Hepatic stellate cell (primary cell): ENCODE results near the gene FASN.
"Not testable (repeated sequence)": the region's sequence is repeated elsewhere in the genome, so short reads cannot be mapped to it uniquely, and the experiment has no call there.

Experiments
- DNase-seq: peaks from one replicate; pipeline ENCODE4 v3.0.0; 2011; ENCODE audit warnings: low spot score

FASN gene

DNA sequence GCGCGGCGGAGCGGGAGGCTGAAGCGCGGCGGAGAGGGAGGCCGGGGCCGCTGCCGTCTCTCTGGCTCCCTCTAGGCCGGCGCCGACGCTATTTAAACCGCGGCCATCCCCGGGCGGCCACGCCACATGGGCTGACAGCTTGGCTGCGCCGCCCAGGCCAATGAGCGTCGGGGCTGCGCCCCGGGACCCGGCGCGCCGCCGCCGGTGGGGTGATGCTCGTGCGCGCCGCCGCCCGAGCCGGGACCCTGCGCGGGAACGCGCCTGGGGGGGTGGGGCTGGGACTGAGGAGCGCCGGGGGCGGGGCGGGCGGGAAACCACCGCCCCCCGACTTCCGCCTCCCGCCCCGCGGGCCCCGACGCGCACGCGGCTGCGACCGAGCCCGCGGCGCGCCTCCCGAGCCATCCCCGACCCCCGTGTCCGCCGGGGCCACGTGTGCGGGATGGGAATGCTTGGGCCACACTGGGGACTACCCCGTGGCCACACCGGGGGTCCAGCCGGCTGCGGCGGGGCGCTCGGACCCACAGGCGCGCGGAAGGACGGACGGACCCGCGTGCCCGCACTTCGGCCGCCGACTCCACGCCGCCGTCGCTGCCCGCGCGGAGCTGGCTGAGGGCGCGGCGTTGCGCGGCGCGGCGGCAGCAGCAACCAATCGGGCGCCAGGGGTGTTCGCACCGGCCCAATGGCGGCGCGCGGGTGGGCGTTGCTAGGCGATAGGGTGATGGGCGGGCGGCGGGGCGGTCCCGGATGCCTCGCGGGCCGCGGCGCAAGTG is at the start of gene FASN:
Gene FASN, minus strand, starts transcription at position 68 of the 770 bp plus-strand sequence. CDS start 1,791 bp downstream, outside the sequence.
- peak; percentile 100 for DNase-seq

DNA sequence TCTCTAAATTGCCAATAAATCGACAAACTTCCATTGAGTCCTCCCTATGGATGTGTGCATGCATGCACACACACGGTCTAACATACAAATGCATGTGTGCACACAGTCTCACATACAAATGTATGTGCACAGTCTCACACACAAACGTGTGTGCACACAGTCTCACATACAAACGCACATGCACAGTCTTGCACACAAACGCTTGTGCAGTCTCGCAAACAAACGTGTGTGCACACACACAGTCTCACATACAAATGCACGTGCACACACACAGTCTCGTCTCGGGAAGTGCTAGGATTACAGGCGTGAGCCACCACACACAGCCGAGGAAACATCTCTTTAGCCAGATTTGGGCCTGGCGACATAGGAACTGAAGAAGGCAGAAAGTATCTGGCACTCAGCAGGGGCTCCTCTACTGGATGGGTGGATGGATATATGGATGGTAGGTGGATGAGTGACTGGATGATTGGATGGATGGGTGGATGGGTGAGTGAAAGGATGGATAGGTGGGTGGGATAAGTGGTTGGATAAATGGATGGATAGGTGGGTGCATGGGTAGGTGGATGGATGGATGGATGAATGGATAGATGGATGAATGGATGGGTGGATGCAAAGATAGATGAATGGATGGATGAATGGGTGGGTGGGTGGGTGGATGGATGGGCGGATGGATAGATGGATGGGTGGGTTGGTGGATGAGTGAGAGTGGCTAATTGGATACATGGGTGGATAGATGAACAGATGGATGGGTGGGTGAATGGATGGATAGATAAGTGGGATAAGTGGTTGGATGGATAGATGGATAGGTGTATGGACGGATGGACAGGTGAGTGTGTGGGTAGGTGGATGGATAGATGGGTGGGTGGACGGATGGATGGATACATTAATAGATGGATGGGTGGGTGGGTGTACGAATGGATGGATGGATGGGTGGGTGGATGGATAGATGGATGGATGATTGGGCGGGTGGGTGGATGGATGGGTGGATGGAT is 48.9 kb upstream of the FASN start:
- no peak for DNase-seq

DNA sequence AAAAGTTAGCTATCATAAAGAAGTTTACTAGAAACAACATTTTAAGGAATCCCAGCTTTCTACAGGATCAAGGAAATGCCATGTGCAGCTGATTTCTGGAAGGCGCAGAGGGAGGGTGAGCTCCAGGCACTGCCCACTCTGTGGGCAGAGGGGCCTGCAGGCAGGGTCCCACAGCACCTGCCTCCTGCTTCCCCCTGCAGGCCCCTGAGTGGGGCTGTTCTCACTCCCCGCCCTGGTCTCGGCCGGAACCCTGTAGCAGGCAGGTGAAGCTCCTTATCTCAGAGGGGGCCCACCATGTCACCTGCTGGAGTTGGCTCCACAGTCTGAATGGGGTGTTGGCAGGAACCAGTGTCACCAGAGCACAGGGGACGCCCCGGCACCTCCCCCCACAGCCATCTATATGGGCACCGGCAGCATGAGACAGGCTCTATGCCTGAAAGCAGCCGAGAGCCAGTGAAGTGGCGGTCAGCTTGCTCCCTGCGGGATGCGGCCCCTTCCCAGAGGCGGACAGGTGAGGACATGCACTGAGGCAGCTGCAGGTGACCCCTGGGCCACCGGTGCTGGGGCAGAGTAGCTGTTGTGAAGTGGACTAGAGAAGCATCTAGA is 47.6 kb upstream of the FASN start:
- no peak for DNase-seq

DNA sequence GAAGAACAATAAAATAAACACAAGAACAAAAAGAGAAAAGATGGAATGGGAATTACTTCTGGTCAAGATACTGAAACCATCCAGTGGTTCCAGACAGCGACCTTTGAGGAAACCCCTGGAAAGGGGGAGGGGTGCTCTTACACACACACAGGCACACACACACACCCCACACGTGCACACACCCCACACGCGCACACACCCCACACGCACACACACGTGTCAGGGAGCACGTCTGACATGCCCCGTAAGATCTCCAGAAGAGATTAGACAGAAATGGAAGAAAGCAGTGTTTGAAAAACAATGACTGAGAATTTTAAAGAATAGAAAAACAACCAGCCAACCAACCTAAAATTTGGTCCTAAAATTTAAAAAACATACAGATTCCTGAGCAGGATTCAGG is 45.3 kb upstream of the FASN start:
- DNase-seq, result no peak

DNA sequence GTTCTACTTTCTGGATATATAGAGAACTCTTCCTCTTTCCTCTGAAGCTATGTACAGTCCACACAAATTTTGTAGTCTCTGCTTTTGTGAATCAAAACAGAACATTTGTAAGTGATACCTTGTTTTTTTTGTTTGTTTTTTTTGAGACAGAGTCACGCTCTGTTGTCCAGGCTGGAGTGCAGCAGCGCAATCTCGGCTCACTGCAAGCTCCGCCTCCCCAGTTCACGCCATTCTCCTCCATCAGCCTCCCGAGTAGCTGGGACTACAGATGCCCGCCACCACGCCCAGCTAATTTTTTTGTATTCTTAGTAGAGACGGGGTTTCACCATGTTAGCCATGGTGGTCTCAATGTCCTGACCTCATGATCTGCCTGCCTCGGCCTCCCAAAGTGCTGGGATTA is 41.9 kb upstream of the FASN start:
- DNase-seq, result not testable (repeated sequence)

DNA sequence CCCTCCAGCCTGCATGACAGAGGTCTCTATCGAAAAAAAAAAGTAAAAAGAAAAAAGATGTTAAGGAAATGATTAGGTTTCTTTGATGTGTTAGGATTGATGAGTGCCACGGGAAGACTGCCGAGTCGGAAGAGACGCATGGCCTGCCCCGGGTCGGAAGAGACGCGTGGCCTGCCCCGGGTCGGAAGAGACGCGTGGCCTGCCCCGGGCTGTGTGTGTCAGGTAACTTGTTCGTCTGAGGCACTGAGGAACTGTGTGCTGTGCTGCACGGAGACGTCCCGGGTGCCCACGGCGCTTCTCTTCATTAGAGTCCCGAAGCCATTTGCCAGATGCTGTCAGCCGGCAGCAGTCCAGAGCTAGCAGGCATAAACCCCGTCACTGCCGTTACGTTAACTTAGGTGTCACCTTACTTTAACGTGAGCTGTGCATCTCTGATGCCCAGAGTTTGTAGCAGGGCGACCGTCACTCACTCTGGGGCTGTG is 40.5 kb upstream of the FASN start:
- DNase-seq, result no peak

DNA sequence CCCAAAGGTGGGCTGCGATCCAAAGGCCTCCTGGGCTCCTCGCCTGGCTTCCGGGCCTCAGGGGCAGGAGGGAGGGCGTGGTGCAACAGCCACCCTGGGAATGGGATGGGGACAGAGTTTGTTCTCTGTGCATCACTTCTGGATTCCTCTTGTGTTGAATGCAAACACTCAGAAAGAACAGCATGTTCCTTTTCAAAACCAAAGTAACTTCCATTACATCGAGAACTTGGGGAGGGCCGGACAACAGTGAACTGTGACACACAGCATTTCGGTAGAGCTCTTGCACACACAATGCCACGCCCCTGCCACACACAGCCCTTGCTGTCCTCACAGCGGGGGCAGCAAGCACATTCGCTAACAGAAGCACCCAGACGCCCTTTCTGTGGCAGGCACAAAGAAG is 36.1 kb upstream of the FASN start:
- DNase-seq, result no peak

DNA sequence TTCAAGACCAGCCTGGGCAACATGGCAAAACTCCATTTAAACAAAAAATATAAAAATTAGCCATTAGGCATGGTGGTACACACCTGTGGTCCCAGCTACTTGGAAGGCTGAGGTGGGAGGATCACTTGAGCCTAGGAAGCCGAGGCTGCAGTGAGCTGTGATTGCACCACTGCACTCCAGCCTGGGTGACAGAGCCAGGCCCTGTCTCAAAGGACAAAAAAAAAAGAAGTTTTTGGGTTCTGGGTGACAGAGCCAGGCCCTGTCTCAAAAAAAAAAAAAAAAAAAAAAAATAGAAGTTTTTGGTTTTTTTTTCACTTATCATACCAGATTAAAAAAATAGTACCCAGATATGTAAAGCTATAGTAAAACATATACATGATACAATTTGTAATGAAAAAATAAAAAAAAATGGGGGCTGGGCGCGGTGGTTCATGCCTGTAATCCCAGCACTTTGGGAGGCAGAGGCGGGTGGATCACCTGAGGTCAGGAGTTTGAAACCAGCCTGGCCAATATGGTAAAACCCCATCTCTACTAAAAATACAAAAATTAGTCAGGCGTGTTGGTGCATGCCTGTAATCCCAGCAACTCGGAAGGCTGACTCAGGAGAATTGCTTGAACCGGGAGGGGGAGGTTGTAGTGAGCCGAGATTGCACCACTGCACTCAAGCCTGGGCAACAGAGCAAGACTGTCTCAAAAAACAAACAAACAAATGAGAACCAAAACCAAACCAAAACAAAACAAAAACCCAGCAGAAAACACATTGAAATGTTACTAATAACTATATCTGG is 35.3 kb upstream of the FASN start:
- not testable (repeated sequence) for DNase-seq

DNA sequence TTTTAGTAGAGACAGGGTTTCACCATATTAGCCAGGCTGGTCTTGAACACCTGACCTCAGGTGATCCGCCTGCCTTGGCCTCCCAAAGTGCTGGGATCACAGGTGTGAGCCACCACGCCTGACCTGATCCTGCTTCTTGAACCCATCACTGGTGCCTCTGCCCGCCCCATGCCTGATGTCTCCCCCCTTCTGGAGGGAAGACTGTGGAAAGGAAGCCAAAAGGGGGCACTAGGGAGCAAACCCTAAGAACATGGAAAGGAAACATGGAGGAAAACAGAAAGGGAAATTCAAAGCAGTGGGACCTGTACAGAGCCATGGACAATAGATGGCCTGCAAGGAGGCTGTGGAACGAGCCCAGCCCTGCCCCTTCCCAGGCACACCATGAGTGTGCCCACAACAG is 31.1 kb upstream of the FASN start:
- DNase-seq, result no peak

DNA sequence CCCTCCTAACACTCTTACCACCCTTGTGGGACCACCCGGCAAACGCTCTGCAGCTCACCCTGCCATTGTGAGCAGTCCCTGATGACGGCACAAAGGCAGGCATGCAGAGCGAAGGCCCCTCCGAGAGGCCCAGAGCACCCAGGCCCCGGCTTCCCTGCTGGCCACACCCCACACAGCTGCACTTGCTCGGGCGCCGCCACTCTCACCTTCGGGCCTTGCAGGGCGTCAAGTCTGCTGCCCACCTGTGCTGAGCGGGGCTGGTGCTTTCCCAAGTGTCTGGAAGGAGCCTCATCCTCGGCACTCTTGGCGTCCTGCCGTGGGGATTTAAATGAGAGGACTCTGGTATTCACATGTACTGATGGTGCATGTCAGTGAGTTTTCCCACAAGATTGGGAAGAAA is 30.3 kb upstream of the FASN start:
- DNase-seq, result no peak

DNA sequence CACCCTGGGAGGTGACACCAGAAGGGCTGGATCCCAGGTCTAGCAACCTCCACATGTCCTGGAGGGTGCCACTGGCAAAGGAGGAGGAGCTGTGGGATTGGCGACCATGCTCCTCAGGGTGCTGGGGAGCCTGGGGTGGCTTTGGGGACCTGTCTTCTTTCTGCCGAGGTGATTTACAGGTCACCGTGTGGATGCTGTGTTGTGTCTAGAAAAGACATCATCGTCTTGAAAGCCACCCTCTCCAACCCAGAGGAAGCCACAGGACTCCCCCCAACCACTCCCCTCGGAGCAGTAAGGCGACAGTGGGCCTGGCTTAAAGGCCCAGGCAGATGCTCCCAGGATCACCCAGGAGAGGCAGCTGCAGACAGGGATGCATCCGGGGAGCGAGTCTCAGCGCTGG is 29.7 kb upstream of the FASN start:
- DNase-seq, result no peak

DNA sequence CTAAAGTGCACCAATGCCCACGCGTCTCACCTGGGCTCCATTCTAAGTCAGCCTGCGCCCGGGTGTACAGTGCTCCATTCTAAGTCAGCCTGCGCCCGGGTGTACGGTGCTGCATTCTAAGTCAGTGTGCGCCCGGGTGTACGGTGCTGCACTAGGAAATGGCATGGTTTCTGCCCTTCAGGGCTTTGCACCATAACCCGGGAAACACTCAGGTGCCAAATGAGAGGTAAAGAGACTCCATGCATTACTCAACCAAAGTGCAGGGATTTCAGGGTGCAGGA is 29.2 kb upstream of the FASN start:
- DNase-seq, result no peak

DNA sequence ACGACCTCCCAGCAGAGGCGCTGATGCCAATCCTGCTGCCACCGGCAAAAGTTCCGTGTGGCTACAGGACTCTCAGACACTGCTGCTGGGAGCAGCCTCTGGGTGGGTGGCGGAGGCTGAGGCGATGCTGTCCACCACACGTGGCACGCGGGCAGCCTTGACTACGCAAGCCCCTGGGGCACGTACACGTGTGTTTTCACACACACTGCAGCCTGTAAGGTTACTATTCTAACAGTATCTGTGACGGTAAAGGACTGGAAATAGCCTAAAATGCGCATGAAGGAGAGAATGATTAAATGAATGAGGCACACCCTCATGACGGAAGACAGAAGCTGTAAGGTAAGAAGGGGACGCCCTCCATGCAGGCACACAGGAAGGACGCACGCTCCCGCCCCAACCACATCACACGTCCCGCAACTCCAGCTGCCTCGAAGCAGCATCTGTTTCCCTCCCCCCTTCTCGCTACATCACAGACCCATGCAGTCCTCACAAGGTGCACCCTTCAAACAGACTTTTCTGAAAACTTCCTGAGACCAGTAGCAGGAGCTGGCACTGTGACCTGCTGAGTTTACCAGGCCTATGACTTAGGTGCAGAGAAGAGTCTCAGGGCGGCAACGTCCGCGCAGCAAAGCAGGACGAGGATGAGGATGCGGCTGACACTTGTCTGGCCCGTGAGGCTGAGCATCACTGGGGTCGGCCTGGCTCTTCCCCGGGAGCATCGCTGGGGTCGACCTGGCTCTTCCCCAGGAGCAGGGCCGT is 28.7 kb upstream of the FASN start:
- DNase-seq, result no peak

DNA sequence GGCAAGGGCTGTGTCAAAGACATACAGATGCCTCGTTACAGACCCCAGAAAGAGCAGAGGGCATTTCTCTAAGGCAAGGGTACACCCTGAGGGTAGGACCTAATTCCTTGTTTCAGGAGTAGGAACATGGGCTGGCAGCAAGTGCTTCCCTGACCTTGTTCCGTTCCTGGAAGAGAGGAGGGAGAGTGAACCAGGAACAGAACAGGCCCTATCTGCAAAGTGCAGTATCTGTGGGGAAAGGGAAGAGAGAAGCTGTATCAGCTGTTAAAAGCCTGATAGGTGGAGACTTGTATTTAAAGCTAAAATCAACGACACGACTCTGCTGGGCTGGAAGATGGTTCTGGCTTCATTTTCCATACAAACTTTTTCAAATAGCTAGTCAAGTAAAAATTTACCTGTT is 26.1 kb upstream of the FASN start:
- no peak for DNase-seq

DNA sequence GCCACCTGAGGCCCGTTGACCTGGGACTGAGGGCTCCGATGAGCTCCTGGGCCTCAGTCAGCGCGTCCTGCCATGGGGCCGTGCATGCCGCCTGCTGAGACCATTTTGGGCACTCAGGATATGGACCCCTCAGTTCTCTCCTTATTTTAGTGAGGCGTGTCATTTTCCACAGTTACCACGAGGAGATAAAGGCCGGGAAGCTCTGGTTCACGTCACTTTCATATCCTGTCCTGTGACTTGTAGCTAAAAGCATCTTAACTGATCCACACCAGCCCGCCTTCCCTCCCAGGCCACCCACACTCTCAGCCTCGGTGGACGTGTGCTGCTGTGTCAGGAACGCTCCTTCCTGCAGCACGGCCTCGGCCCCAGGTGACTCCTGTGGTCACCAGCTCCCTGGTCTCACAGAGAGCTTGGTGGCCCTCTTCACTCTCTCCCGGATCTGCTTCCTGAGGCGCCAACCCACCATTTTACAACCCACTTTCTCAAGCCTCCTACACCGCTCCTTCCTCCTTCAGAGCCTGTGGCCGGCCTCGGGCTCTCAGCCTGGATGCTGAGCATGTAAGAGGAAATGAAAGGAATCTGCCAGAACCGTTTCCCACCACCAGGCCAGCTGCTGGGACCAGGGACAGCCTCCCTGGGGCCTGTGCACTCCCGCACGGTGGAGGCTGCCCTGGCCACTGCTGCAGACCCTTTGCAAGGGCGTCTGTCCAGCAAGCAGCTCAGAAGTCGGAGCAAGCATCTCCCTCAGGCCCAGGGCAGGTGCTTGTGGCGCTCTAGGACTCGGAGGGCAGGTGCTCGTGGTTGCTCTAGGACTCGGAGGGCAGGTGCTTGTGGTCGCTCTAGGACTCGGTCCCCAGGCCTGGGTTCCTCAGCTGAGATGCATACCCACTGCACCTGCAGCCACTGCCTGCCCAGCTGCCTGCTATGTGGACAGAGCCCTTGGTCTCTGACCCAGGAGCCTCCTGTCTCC is 23.9 kb upstream of the FASN start:
- DNase-seq, result no peak

DNA sequence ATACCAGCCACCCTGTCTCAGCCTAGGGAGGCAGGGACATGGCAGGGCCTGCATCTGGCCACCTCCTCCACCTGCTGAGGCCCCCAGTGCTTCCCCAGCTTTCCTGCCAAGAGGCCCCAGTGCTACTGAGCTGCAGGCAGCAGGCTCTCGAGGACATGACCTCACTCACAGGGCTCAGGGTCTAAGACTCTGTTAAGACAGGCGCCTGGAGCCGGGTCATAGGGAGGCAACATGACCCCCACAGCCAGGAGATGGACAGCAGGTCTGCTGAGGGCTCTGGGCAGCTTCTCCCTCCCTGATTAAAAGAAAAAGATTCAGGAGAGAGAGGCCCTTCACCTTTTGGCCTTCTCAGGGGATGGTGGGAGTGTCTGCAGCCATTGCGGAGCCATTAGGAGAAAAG is 23.2 kb upstream of the FASN start:
- no peak for DNase-seq

DNA sequence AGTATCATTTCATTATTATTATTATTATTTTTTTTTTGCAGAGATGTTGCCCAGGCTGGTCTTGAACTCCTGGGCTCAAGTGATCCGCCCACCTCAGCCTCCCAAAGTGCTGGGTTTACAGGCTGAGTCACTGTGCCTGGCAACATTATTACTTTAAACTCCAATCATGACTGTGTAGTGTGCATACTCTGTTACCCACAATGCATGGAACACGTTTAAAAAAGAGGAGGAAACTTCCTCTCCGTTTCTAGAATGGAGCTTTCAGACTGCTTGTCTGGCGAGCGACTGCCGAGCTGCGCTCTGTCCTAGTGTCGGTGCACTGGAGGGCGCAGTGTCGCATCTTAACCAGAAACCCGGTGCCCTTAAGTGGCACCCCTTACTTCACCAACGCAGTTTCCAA is 22.1 kb upstream of the FASN start:
- DNase-seq, result no peak

DNA sequence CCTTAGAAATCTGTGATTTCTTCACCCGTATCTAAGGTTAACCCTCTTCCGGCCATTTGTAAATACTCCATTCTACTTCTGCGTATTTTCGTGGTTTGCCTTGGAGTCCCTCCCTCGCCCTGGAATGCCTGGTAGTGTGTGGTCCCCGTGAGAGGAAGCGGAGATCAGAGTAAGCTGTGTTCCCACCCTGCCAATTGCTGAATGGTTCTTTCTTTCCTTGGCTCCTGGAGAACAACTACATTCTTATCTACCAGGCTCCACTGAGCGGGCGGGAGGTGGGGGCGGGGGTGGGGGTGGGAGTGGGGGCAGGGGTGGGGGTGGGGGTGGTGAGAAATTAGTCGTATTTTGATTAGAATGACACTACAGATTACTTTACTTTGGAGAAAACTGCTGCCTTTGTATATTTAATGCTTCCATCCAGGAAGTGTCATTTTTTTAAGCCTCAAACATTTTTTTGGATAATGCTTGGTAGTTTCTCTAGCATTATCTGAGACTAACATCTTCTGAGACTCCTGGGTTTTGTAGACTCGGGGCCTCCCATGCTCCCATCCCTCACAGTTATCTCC is 20.9 kb upstream of the FASN start:
- no peak for DNase-seq

DNA sequence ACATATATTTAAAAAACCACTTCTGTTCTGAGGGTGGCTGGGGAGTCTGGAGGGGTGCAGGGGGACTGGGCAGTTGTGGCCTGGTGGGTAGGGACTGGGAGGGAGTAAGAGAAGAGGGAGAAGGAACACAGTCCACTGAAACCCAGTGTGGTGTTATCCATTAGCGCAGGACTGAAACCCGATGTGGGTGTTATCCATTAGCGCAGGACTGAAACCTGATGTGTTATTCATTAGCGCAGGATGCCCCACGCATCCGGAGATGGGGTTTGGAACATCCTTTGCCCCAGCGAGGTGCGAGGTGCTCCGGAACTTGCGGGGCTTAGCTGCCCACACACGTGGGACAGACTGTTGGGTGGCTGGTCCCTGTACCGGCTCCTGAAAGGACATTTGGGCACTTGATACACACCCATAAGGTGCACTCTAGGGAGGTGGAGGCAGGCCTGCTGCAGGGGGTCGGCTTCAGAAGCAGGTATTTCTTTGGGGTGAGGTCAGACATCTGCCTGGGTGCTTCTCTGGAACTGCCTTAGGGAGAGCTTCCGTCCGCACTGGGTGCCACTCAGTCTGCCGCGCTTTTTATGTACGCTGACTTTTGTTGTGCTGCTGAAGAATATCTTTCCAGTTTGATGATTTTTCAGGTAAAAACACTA is 20.3 kb upstream of the FASN start:
- DNase-seq, result no peak
